Measurements from ENCODE around the gene AJAP1. TPM values are rescaled to one million over a fixed set of nuclear protein-coding genes. Genes with fewer than 3 reads are reported as not detected.

The AJAP1 gene
- total RNA-seq, 2 donors from 2014 or later: 0.04 to 0.08 TPM

GRCh38 chr1:4696161-4696745 lies 41.8 kb downstream of the AJAP1 start:
- Histone ChIP-seq H3K4me1 (no peaks in the 10 kb centered on the region), H3K9me3 (no peaks in the 10 kb centered on the region), H3K36me3 (no peaks in the 10 kb centered on the region), H3K27me3 (no peaks in the 10 kb centered on the region), H3K27ac (no peak overlapping the region), H3K4me3 (no peak overlapping the region)
- DNase-seq (ENCODE audit: low spot score): no peak
- TF ChIP-seq, protein P1, sequence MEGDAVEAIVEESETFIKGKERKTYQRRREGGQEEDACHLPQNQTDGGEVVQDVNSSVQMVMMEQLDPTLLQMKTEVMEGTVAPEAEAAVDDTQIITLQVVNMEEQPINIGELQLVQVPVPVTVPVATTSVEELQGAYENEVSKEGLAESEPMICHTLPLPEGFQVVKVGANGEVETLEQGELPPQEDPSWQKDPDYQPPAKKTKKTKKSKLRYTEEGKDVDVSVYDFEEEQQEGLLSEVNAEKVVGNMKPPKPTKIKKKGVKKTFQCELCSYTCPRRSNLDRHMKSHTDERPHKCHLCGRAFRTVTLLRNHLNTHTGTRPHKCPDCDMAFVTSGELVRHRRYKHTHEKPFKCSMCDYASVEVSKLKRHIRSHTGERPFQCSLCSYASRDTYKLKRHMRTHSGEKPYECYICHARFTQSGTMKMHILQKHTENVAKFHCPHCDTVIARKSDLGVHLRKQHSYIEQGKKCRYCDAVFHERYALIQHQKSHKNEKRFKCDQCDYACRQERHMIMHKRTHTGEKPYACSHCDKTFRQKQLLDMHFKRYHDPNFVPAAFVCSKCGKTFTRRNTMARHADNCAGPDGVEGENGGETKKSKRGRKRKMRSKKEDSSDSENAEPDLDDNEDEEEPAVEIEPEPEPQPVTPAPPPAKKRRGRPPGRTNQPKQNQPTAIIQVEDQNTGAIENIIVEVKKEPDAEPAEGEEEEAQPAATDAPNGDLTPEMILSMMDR (IDR thresholded peaks at IDR 0.05): no peak

DNA sequence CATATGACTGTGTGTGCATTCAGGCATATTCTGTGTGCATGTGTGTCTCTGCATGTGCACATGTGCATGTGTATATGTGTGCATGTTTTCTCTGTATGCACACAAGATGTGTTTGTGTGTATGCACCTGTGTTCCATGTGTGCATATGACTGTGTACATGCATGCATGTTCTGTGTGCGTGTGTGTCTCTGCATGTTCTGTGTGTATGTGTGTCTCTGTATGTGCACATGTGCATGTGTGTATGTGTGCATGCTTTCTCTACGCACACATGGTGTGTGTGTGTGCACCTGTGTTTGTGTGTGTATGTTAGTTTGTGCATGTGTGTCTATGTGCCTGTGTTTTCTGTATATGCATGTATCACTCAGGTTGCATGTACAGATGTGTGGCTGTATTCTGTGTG lies 42.3 kb downstream of the AJAP1 start:
- Histone ChIP-seq H3K4me3 (no peak overlapping the region), H3K27ac (no peak overlapping the region), H3K27me3 (no peaks in the 10 kb centered on the region), H3K9me3 (no peaks in the 10 kb centered on the region), H3K4me1 (no peaks in the 10 kb centered on the region), H3K36me3 (no peaks in the 10 kb centered on the region)
- TF ChIP-seq, protein P1 (IDR thresholded peaks at IDR 0.05): no peak
- DNase-seq (ENCODE audit: low spot score): no peak

GRCh38 chr1:4697801-4698200 lies 43.4 kb downstream of the AJAP1 start:
- H3K36me3 ChIP-seq: no peaks in the 10 kb centered on the region
- H3K27me3 ChIP-seq: no peaks in the 10 kb centered on the region
- no peak for DNase-seq (ENCODE audit: low spot score)

GRCh38 chr1:4698911-4699310 lies 44.5 kb downstream of the AJAP1 start:
- Histone ChIP-seq H3K27ac (no peak overlapping the region), H3K4me3 (no peak overlapping the region), H3K27me3 (no peaks in the 10 kb centered on the region), H3K9me3 (no peaks in the 10 kb centered on the region), H3K36me3 (no peaks in the 10 kb centered on the region), H3K4me1 (no peaks in the 10 kb centered on the region)
- DNase-seq (ENCODE audit: low spot score): no peak
- TF ChIP-seq, protein P1 (IDR thresholded peaks at IDR 0.05): no peak

More at GRCh38 chr1:4697801-4698200, 43.4 kb downstream of the AJAP1 start:
- no peaks in the 10 kb centered on the region for H3K4me1 ChIP-seq
- H3K9me3 ChIP-seq: no peaks in the 10 kb centered on the region
- TF ChIP-seq, protein P1 (IDR thresholded peaks at IDR 0.05): no peak
- H3K4me3 ChIP-seq: no peak overlapping the region
- H3K27ac ChIP-seq: no peak overlapping the region

DNA sequence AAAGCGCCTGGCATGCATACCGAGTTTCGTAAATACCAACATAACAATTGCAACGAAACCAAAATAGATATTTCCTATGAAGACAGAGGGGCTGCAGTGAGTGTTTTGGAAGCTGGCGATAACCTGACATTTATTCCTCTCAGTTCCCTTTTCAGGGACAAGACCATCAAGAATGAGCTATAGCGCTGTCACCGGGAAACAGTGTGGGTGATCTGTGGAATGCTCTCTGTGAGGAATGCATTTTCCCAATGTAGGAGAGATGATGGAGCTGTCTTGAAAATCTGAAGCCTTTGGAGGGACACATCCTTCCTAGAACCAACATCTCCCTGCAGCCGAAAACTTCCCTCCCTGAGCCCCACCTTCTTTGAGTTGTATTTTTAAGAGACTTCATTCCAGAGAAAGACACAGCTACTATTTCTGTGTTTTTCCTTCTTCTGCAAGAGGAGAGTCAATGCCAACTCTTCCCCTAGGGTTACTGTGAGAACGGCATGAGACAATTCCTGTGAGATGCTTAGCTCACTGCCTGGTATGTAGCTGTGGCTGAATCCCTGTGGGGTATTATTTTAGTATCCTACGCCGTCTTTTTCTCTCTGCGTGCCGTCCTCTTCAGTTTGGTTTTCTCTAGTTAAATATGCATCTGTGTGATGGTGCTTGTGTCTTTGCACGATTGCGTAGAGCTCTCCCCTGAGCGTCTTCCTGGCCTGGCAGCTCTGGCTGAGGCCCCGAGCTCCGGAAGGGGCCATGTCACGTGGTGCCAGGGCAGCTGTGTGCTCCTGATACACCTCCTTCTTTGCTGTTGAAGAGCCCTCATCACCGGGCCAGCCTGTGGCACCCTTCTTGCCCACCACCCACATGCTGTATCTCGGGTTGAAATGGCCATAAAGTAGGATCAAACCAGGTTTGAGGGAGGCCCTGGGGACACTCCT lies 45.2 kb downstream of the AJAP1 start:
- Histone ChIP-seq H3K27me3 (no peaks in the 10 kb centered on the region), H3K4me3 (no peak overlapping the region), H3K9me3 (no peaks in the 10 kb centered on the region), H3K27ac (no peak overlapping the region), H3K4me1 (no peaks in the 10 kb centered on the region), H3K36me3 (no peaks in the 10 kb centered on the region)
- no peak for DNase-seq (ENCODE audit: low spot score)
- TF ChIP-seq, protein P1 (IDR thresholded peaks at IDR 0.05): no peak
